NCI-H1694 (cell line): ENCODE data around the gene CAMSAP3.
"Not testable (repeated sequence)": the region's sequence is repeated elsewhere in the genome, so short reads cannot be mapped to it uniquely, and the experiment has no call there.

Experiments used
- DNase-seq: peaks from one replicate; lab custom pipeline; 2025; lab: John Stamatoyannopoulos, UW

The CAMSAP3 gene

GRCh38 chr19:7632340-7633203, 36.9 kb downstream of the CAMSAP3 start:
- DNase-seq = no peak

GRCh38 chr19:7633698-7634097, 38.0 kb downstream of the CAMSAP3 start, which contains the start of gene PCP2:
Gene PCP2, minus strand, starts transcription at chr19:7633719. Its CDS starts 262 bp downstream, at chr19:7633457.
- no peak for DNase-seq

GRCh38 chr19:7635670-7636069, 40.0 kb downstream of the CAMSAP3 start:
- DNase-seq = no peak

- DNase-seq = no peak
These were observed 40.6 kb downstream of the CAMSAP3 start for GRCh38 chr19:7636317-7636690.

- DNase-seq = no peak
These were observed 41.2 kb downstream of the CAMSAP3 start, which contains the start of gene STXBP2 for GRCh38 chr19:7636691-7637373. Gene STXBP2, plus strand, starts transcription at chr19:7637110. Its CDS starts 40 bp downstream, at chr19:7637150.

GRCh38 chr19:7637374-7638256, 42.0 kb downstream of the CAMSAP3 start:
- no peak for DNase-seq

- DNase-seq = no peak
These were observed 43.3 kb downstream of the CAMSAP3 start for GRCh38 chr19:7638802-7639465.

- no peak for DNase-seq
These were observed 44.2 kb downstream of the CAMSAP3 start for GRCh38 chr19:7639863-7640348.

GRCh38 chr19:7640803-7641202, 45.1 kb downstream of the CAMSAP3 start:
- no peak for DNase-seq

GRCh38 chr19:7641290-7642276, 45.9 kb downstream of the CAMSAP3 start:
- no peak for DNase-seq

- DNase-seq = no peak
These were observed 46.8 kb downstream of the CAMSAP3 start for GRCh38 chr19:7642295-7643030.

- no peak for DNase-seq
These were observed 47.4 kb downstream of the CAMSAP3 start for GRCh38 chr19:7643031-7643415.

- not testable (repeated sequence) for DNase-seq
These were observed 48.2 kb downstream of the CAMSAP3 start for GRCh38 chr19:7643629-7644549.

GRCh38 chr19:7644550-7644877, 48.9 kb downstream of the CAMSAP3 start:
- DNase-seq = no peak

- no peak for DNase-seq
These were observed 49.5 kb downstream of the CAMSAP3 start for GRCh38 chr19:7645163-7645562.

- DNase-seq = no peak
These were observed 50.2 kb downstream of the CAMSAP3 start for GRCh38 chr19:7645656-7646425.

GRCh38 chr19:7646426-7646700, 50.7 kb downstream of the CAMSAP3 start:
- no peak for DNase-seq

- no peak for DNase-seq
These were observed 51.5 kb downstream of the CAMSAP3 start for GRCh38 chr19:7647156-7647555.
